WERI-Rb-1 (cell line): ENCODE data around the gene SNRPD1.
"Not testable (repeated sequence)": the region's sequence is repeated elsewhere in the genome, so short reads cannot be mapped to it uniquely, and the experiment has no call there.

Experiments
- DNase-seq: peaks from one replicate; pipeline ENCODE4 v3.0.0-alpha.2; 2020
- H3K27ac ChIP-seq: fragments of 250-450 bp; sonication (Bioruptor Pico); 2 replicates; pipeline ENCODE4 v1.5.1; 2020; ENCODE audit warnings: mild to moderate bottlenecking, moderate library complexity
- H3K27me3 ChIP-seq: fragments of 250-450 bp; sonication (Bioruptor Pico); 2 replicates; pipeline ENCODE4 v1.5.1; 2021; ENCODE audit warnings: mild to moderate bottlenecking, low read depth, moderate library complexity; ENCODE audit not compliant: insufficient read depth, severe bottlenecking
- H3K36me3 ChIP-seq: fragments of 250-450 bp; sonication (Bioruptor Pico); 2 replicates; pipeline ENCODE4 v1.5.1; 2020; ENCODE audit warnings: mild to moderate bottlenecking, moderate library complexity
- H3K4me3 ChIP-seq: 2 replicates; pipeline ENCODE4 v1.5.1; 2011; ENCODE audit warnings: low read depth, mild to moderate bottlenecking, control low read depth, low read length
- H3K9me3 ChIP-seq: fragments of 250-450 bp; sonication (Bioruptor Pico); 2 replicates; pipeline ENCODE4 v1.5.1; 2021; ENCODE audit warnings: mild to moderate bottlenecking, moderate library complexity; ENCODE audit not compliant: severe bottlenecking
- TF ChIP-seq, protein P1 (sequence below): IDR thresholded peaks from 2 replicates; pipeline ENCODE4 v1.5.1; 2011; ENCODE audit warnings: low read depth, mild to moderate bottlenecking, control low read depth, inconsistent platforms, low read length

SNRPD1 gene

GRCh38 chr18:21612125-21613039, at the start of gene SNRPD1:
Gene SNRPD1, plus strand, starts transcription at chr18:21612314. Its CDS starts 116 bp downstream, at chr18:21612430.
- Histone ChIP-seq H3K9me3 (no peaks in the 10 kb centered on the region), H3K4me3 (peak within 1 kb of the TSS; percentile 95), H3K27ac (peak within 1 kb of the TSS; percentile 93), H3K36me3 (peaks cover 44% of the 10 kb centered on the region), H3K27me3 (no peaks in the 10 kb centered on the region)
- DNase-seq = peak; percentile 90
- TF ChIP-seq, protein P1, sequence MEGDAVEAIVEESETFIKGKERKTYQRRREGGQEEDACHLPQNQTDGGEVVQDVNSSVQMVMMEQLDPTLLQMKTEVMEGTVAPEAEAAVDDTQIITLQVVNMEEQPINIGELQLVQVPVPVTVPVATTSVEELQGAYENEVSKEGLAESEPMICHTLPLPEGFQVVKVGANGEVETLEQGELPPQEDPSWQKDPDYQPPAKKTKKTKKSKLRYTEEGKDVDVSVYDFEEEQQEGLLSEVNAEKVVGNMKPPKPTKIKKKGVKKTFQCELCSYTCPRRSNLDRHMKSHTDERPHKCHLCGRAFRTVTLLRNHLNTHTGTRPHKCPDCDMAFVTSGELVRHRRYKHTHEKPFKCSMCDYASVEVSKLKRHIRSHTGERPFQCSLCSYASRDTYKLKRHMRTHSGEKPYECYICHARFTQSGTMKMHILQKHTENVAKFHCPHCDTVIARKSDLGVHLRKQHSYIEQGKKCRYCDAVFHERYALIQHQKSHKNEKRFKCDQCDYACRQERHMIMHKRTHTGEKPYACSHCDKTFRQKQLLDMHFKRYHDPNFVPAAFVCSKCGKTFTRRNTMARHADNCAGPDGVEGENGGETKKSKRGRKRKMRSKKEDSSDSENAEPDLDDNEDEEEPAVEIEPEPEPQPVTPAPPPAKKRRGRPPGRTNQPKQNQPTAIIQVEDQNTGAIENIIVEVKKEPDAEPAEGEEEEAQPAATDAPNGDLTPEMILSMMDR = peak; percentile 92

DNA sequence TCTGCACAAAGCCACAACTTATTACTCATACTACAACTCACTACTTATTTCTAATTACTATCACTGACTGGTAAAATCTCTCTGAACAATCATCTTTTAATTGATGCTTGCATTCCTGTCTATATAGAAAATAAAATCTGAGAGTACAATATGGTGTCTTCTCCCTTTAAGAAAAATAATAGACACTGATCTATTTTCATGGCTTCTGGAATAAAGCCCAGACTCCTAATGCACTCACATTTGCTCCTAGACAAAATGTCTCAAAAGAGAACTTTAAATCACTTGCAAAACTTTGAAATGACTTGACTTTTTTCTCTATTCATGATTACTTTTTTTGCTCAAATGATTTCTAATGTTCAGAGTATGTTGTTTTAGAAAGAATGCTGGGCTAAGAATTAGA, 40.3 kb upstream of the SNRPD1 start:
- Histone ChIP-seq H3K36me3 (peaks cover 60% of the 10 kb centered on the region), H3K27ac (no peak overlapping the region), H3K4me3 (no peak overlapping the region), H3K27me3 (no peaks in the 10 kb centered on the region), H3K9me3 (no peaks in the 10 kb centered on the region)
- DNase-seq = no peak
- TF ChIP-seq, protein P1 = no peak

- Histone ChIP-seq H3K4me3 (no peak overlapping the region), H3K9me3 (no peaks in the 10 kb centered on the region), H3K27me3 (no peaks in the 10 kb centered on the region), H3K36me3 (peaks cover 46% of the 10 kb centered on the region), H3K27ac (no peak overlapping the region)
- DNase-seq = no peak
- TF ChIP-seq, protein P1 = no peak
Observed at GRCh38 chr18:21575656-21576055, 36.5 kb upstream of the SNRPD1 start.

DNA sequence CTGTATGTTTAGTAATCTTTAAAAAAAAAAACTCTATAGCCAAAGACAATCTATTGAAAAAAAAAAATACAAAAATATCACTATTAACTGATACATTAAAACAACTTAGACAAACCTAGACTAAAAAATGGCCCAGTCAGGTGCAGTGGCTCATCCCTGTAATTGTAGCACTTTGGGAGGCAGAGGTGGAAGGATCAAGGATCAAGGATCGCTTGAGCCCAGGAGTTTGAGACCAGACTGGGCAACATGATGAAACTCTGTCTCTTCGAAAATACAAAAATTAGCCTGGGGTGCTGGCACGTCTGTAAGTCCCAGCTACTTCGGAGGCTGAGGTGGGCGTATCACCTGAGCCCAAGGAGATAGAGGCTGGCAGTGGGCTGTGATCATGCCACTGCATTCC, 27.7 kb upstream of the SNRPD1 start:
- TF ChIP-seq, protein P1 = no peak
- Histone ChIP-seq H3K9me3 (no peaks in the 10 kb centered on the region), H3K4me3 (no peak overlapping the region), H3K27ac (no peak overlapping the region), H3K36me3 (peaks cover 9% of the 10 kb centered on the region; the same call in 1 of the 2 replicates), H3K27me3 (no peaks in the 10 kb centered on the region)
- DNase-seq = no peak

DNA sequence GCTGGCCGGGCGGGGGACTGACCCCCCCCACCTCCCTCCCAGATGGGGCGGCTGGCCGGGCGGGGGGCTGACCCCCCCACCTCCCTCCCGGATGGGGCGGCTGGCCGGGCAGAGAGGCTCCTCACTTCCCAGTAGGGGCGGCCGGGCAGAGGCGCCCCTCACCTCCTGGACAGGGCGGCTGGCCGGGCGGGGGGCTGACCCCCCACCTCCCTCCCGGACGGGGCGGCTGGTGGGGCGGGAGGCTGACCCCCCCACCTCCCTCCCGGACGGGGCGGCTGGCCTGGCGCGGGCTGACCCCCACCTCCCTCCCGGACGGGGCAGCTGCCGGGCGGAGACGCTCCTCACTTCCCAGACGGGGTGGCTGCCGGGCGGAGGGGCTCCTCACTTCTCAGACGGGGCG, 19.8 kb upstream of the SNRPD1 start:
- not testable (repeated sequence) for H3K27ac ChIP-seq, H3K36me3 ChIP-seq, H3K27me3 ChIP-seq, H3K4me3 ChIP-seq, DNase-seq, H3K9me3 ChIP-seq

DNA sequence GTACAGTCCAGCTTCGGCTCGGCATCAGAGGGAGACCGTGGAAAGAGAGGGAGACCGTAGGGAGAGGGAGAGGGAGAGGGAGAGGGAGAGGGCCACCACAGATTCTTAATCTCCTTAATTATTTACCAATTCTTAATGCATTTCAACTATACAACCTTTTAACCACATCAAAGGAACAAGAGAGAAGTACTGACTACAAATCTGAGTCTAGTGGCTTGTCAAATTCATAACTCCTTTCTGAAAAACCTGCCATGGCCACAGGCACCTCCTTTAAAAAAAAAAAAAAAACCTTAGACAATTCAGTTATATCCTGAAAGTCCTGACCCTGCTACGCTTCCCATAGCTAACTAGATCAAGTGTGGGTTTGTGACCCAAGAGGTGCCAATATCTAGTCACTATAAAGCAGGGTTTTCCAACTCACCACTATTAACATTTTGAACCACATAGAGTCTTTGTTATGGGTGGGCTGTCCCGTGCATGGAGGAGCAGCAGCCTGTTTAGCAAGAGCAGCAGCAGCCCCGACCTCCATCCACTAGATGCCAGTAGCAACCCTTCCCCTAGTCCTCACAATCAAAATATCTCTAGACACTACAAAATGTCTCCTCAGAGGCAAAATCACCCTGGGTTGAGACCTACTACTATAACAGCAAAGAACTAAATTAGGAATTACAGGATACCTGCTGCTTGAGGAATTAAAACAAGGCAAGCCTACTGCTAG, 18.4 kb upstream of the SNRPD1 start:
- Histone ChIP-seq H3K36me3 (peaks cover 4% of the 10 kb centered on the region), H3K27ac (no peak overlapping the region), H3K4me3 (no peak overlapping the region), H3K9me3 (no peaks in the 10 kb centered on the region), H3K27me3 (no peaks in the 10 kb centered on the region)
- TF ChIP-seq, protein P1 = no peak
- DNase-seq = no peak
